ENCODE results near the gene TMEM203. TPM values are rescaled to one million over a fixed set of nuclear protein-coding genes. Genes with fewer than 3 reads are reported as not detected.
A peak's percentile ranks its signal among the peaks of the same experiment; 100 is the strongest.

Gene TMEM203
- total and polyA plus RNA-seq, 2 of the 13 experiments (the other 11 are each of a cell fraction or from before 2014, with no cell fraction given): 23.4 to 36.7 TPM

DNA sequence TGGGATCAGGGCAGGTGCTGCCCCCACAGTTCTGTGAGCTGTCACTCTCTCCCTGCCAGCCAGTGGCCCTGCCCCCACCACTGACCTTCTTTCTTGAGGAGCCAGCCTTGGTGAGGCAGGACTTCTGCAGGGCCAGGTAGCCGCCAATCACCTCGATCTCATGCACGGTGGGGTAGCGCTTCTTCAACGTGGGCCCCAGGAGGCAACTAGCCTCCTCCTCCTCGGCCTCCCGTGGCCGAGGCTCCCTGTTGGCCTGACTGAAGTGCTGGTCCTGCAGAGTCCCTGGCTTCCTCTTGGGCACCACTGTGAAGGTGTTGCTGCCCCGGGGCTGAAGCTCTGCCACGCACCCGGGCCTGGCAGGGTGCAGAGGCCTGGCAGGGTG is 6.6 kb downstream of the TMEM203 start (continued):
- TF ChIP-seq ZNF496 (CRISPR knock-in tag; IDR thresholded peaks at IDR 0.05; ENCODE audit: insufficient replicate concordance): no peak
- peak; percentile 55 for TF ChIP-seq IKZF4 (CRISPR knock-in tag; IDR thresholded peaks at IDR 0.05; ENCODE audit: borderline replicate concordance, low read depth, not compliant biosample characterization)
- TF ChIP-seq ZNF34 (CRISPR knock-in tag; IDR thresholded peaks at IDR 0.05; ENCODE audit: borderline replicate concordance): no peak
- TF ChIP-seq SIN3B (IDR thresholded peaks at IDR 0.05; ENCODE audit: low read length): no peak
- TF ChIP-seq, protein P1, sequence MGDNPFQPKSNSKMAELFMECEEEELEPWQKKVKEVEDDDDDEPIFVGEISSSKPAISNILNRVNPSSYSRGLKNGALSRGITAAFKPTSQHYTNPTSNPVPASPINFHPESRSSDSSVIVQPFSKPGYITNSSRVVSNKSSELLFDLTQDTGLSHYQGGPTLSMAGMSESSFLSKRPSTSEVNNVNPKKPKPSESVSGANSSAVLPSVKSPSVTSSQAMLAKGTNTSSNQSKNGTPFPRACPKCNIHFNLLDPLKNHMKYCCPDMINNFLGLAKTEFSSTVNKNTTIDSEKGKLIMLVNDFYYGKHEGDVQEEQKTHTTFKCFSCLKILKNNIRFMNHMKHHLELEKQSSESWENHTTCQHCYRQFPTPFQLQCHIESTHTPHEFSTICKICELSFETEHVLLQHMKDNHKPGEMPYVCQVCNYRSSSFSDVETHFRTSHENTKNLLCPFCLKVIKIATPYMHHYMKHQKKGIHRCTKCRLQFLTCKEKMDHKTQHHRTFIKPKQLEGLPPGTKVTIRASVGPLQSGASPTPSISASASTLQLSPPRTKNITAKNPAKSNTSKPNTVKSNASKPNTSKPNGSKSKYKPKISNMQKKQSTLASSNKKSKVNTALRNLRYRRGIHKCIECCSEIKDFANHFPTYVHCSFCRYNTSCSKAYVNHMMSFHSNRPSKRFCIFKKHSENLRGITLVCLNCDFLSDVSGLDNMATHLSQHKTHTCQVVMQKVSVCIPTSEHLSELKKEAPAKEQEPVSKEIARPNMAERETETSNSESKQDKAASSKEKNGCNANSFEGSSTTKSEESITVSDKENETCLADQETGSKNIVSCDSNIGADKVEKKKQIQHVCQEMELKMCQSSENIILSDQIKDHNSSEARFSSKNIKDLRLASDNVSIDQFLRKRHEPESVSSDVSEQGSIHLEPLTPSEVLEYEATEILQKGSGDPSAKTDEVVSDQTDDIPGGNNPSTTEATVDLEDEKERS (CRISPR knock-in tag; IDR thresholded peaks at IDR 0.05): no peak
- TF ChIP-seq UBTF (CRISPR knock-in tag; IDR thresholded peaks at IDR 0.05): peak; percentile 50; the same call in 1 of the 2 replicates
- no peak for TF ChIP-seq ONECUT2 (CRISPR knock-in tag; IDR thresholded peaks at IDR 0.05)
- TF ChIP-seq ATF1 (CRISPR knock-in tag; IDR thresholded peaks at IDR 0.05): no peak
- 0 out of 2 replicates have a peak, but pooled peaks have one; percentile 43 for TF ChIP-seq ZNF777 (CRISPR knock-in tag; IDR thresholded peaks at IDR 0.05)
- TF ChIP-seq ZNF792 (CRISPR knock-in tag; IDR thresholded peaks at IDR 0.05): no peak
- TF ChIP-seq THAP8 (CRISPR knock-in tag; IDR thresholded peaks at IDR 0.05; ENCODE audit: borderline replicate concordance): no peak
- no peak for TF ChIP-seq MEIS2 (CRISPR knock-in tag; IDR thresholded peaks at IDR 0.05)
